NCI-H748 (cell line): Measurements from ENCODE around the gene CDH12.
"Not testable (repeated sequence)": the region's sequence is repeated elsewhere in the genome, so short reads cannot be mapped to it uniquely, and the experiment has no call there.

Experiments used
- DNase-seq: peaks from one replicate; lab custom pipeline; 2025; ENCODE audit not compliant: unreplicated experiment; lab: John Stamatoyannopoulos, UW

The CDH12 gene

GRCh38 chr5:22662391-22662790, 190.8 kb downstream of the CDH12 start:
- DNase-seq = no peak

- no peak for DNase-seq
Measured at GRCh38 chr5:22651355-22651754, 201.8 kb downstream of the CDH12 start.

- no peak for DNase-seq
Measured at GRCh38 chr5:22650511-22650910, 202.6 kb downstream of the CDH12 start.

GRCh38 chr5:22649074-22649473, 204.1 kb downstream of the CDH12 start:
- no peak for DNase-seq

GRCh38 chr5:22644859-22645258, 208.3 kb downstream of the CDH12 start:
- no peak for DNase-seq

GRCh38 chr5:22643356-22643755, 209.8 kb downstream of the CDH12 start:
- DNase-seq = no peak

GRCh38 chr5:22631683-22632082, 221.5 kb downstream of the CDH12 start:
- no peak for DNase-seq

GRCh38 chr5:22627029-22627428, 226.1 kb downstream of the CDH12 start:
- no peak for DNase-seq

- no peak for DNase-seq
Measured at GRCh38 chr5:22625451-22625850, 227.7 kb downstream of the CDH12 start.

- DNase-seq = no peak
Measured at GRCh38 chr5:22621084-22621483, 232.1 kb downstream of the CDH12 start.

GRCh38 chr5:22615964-22616363, 237.2 kb downstream of the CDH12 start:
- DNase-seq = no peak

GRCh38 chr5:22614486-22615094, 238.6 kb downstream of the CDH12 start:
- peak; percentile 14 for DNase-seq

GRCh38 chr5:22612928-22613327, 240.2 kb downstream of the CDH12 start:
- no peak for DNase-seq

GRCh38 chr5:22611327-22611726, 241.8 kb downstream of the CDH12 start:
- no peak for DNase-seq

GRCh38 chr5:22607498-22607897, 245.6 kb downstream of the CDH12 start:
- not testable (repeated sequence) for DNase-seq

- DNase-seq = no peak
Measured at GRCh38 chr5:22605473-22605872, 247.7 kb downstream of the CDH12 start.

- DNase-seq = no peak
Measured at GRCh38 chr5:22604711-22605110, 248.4 kb downstream of the CDH12 start.

- DNase-seq = no peak
Measured at GRCh38 chr5:22598796-22599195, 254.3 kb downstream of the CDH12 start.

GRCh38 chr5:22596404-22596970, 256.7 kb downstream of the CDH12 start:
- DNase-seq = no peak

GRCh38 chr5:22594491-22594890, 258.7 kb downstream of the CDH12 start:
- DNase-seq = no peak

- no peak for DNase-seq
Measured at GRCh38 chr5:22593592-22593991, 259.6 kb downstream of the CDH12 start.

- no peak for DNase-seq
Measured at GRCh38 chr5:22591461-22591860, 261.7 kb downstream of the CDH12 start.

GRCh38 chr5:22590677-22591268, 262.4 kb downstream of the CDH12 start:
- no peak for DNase-seq
